Ureter (tissue), 1 donor: Measurements from ENCODE around the gene FAM98A. TPM values are rescaled to one million over a fixed set of nuclear protein-coding genes. Genes with fewer than 3 reads are reported as not detected.

Source experiments
- DNase-seq: peaks from one replicate; pipeline ENCODE4 v3.0.0-alpha.2; 2020; ENCODE audit warnings: low spot score
- total RNA-seq: library from RNA; stranded (reverse); gene quantifications from one replicate; pipeline ENCODE4 v1.2.4, GENCODE V29; 2023
- donor health status: DM: yes; HTN: yes; CAD: no.

FAM98A gene
- total RNA-seq, 1 donor from 2014 or later = 51.3 TPM

- no peak for DNase-seq
These were observed 2.1 kb downstream of the FAM98A start for GRCh38 chr2:33597026-33597425.

GRCh38 chr2:33595385-33595784 lies 3.7 kb downstream of the FAM98A start:
- no peak for DNase-seq

GRCh38 chr2:33589444-33589843 lies 9.7 kb downstream of the FAM98A start:
- DNase-seq = no peak

- DNase-seq = no peak
These were observed 10.9 kb downstream of the FAM98A start for GRCh38 chr2:33588232-33588631.

- DNase-seq = no peak
These were observed 12.3 kb downstream of the FAM98A start for GRCh38 chr2:33586766-33587165.

- no peak for DNase-seq
These were observed 15.7 kb downstream of the FAM98A start for GRCh38 chr2:33583194-33583938.

GRCh38 chr2:33581872-33582271 lies 17.2 kb downstream of the FAM98A start:
- no peak for DNase-seq

- DNase-seq = no peak
These were observed 19.9 kb downstream of the FAM98A start for GRCh38 chr2:33579227-33579626.

- no peak for DNase-seq
These were observed 21.4 kb downstream of the FAM98A start for GRCh38 chr2:33577668-33578067.

GRCh38 chr2:33577084-33577483 lies 22.0 kb downstream of the FAM98A start:
- no peak for DNase-seq

- no peak for DNase-seq
These were observed 25.4 kb downstream of the FAM98A start for GRCh38 chr2:33573657-33574056.

- DNase-seq = no peak
These were observed 28.4 kb downstream of the FAM98A start for GRCh38 chr2:33570681-33571080.

GRCh38 chr2:33561872-33562271 lies 37.2 kb downstream of the FAM98A start:
- no peak for DNase-seq

GRCh38 chr2:33560017-33560416 lies 39.1 kb downstream of the FAM98A start:
- no peak for DNase-seq

- DNase-seq = no peak
These were observed 39.8 kb downstream of the FAM98A start for GRCh38 chr2:33559328-33559727.

GRCh38 chr2:33555681-33556080 lies 43.4 kb downstream of the FAM98A start:
- no peak for DNase-seq

GRCh38 chr2:33552758-33553461 lies 46.2 kb downstream of the FAM98A start:
- DNase-seq = no peak

- DNase-seq = no peak
These were observed 48.9 kb downstream of the FAM98A start for GRCh38 chr2:33550206-33550605.

- no peak for DNase-seq
These were observed 57.9 kb downstream of the FAM98A start for GRCh38 chr2:33541243-33541642.

- DNase-seq = no peak
These were observed 63.7 kb downstream of the FAM98A start for GRCh38 chr2:33535421-33535820.
